ENCODE measurements around the gene LMTK3.

LMTK3 gene, protein sequence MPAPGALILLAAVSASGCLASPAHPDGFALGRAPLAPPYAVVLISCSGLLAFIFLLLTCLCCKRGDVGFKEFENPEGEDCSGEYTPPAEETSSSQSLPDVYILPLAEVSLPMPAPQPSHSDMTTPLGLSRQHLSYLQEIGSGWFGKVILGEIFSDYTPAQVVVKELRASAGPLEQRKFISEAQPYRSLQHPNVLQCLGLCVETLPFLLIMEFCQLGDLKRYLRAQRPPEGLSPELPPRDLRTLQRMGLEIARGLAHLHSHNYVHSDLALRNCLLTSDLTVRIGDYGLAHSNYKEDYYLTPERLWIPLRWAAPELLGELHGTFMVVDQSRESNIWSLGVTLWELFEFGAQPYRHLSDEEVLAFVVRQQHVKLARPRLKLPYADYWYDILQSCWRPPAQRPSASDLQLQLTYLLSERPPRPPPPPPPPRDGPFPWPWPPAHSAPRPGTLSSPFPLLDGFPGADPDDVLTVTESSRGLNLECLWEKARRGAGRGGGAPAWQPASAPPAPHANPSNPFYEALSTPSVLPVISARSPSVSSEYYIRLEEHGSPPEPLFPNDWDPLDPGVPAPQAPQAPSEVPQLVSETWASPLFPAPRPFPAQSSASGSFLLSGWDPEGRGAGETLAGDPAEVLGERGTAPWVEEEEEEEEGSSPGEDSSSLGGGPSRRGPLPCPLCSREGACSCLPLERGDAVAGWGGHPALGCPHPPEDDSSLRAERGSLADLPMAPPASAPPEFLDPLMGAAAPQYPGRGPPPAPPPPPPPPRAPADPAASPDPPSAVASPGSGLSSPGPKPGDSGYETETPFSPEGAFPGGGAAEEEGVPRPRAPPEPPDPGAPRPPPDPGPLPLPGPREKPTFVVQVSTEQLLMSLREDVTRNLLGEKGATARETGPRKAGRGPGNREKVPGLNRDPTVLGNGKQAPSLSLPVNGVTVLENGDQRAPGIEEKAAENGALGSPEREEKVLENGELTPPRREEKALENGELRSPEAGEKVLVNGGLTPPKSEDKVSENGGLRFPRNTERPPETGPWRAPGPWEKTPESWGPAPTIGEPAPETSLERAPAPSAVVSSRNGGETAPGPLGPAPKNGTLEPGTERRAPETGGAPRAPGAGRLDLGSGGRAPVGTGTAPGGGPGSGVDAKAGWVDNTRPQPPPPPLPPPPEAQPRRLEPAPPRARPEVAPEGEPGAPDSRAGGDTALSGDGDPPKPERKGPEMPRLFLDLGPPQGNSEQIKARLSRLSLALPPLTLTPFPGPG (N-terminal part only)

DNA sequence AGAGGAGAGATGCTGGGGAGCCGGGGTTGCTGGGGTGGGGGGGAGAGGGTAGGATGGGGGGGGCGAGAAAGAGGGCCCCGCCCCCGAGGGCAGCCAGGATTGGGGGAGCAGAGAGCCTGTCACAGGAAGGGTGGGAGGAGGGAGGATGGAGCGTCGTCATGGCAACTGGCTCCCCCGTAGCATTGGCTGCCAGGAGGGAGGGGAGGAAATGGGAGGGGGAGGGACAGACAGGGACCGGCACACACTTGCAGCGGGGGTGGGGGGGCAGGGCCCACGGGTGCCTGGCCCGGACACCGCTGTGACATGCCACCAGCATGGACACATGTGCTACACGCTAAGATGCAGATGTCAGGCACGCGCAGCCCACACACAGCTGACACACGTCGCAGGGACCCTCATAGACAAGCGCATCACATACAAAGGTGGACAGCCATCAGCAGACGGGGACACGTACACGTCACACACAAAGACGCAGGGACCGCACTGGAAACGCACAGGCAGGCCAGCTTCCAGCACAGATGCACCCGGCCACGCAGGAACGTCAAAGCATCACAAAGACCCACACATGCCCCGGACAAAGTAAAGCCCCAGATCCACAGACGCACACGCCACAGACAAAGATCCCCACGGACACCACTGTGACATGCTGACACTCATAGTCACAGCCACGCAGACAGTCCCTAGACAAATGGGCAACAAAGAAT is at the start of gene LMTK3:
Gene LMTK3 (minus strand): TSS at position 36 of the 704 bp plus-strand sequence. CDS start 259 bp downstream, outside the sequence.
- DNase-seq: peak; percentile 62

DNA sequence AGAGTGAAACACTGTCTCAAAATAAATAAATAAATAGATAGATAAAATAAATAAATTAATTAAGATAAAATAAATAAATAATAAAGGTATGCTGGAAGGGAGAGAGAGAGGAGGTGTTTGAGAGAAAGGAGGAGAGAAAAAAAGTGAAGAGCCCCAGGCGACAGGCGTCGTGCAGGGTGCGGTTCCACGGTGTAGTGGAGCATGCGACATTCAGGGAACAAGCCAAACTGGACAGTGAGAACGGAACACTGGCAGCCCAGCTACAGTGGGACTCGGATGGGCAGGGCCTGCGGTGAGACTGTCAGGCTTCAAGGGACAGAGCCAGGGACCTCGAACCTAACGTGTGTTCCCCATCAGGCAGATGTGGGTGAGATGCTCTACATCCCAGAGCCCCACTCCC is 49.8 kb upstream of the LMTK3 start:
- no peak for DNase-seq

DNA sequence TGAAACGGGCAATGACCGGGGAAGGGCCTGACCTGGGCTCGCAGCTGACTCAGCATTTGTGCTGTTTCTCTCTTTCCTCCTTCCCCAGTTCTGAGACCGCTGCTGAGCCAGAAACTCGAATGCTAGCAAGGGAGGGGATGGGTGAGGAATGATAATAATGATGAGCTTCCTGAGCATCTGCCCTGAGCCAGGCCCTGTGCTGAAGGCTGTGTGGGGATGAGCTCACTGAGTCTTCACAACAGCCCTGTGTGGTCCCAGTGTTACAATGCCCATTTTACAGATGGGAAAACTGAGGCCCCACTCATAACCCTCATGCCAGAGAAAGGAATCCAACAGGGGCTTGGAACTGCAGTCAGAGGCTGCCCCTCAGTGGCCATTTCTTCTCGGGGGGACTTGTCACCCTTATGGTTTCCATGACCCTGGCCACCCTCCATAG is 48.5 kb upstream of the LMTK3 start:
- no peak for DNase-seq

DNA sequence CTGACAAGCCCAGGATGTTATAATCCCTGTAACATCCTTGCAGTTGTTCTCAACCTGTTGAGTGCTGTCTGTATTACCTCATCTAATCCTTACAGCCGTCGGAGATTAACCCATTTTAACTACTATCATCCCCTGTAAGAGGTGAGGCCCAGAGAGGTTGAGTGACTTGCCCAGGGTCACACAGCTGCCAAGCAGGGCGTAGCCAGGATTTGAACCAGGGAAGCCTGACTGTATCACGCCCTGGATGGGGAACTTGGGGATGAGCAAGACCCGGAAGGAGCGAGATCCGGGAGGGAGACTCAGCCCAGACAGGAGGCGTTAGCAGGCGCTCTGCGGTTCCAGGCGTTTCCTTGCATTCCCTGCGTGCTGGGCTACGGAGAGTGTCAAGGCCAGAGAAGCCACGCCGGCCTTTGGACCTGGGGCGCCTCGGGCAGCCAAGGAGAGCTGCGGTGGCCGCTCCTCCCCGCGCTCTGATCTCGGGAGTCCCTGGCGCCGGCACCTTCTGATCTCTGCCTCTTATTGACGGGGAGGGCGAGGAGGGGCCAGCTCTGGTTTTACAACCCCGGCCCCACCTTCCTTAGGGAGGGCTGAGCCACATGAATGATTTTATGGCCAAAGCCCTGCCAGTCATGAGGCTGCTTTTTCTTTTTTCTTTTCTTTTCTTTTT is 46.5 kb upstream of the LMTK3 start:
- DNase-seq: no peak

DNA sequence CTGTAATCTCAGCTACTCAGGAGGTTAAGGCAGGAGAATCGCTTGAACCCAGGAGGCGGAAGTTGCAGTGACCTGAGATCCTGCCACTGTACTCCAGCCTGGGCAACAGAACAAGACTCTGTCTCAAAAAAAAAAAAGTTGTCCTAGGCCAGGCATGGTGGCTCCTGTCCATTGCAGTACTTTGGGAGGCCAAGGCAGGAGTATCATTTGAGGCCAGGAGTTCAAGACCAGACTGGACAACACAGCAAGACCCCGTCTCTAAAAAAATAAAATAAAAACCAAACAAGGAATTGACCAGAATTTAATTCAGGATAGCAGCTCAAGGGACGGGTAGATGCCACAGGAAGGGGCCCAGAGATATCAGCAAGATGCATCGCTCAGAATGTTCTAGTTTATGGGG is 45.2 kb upstream of the LMTK3 start:
- DNase-seq: no peak

DNA sequence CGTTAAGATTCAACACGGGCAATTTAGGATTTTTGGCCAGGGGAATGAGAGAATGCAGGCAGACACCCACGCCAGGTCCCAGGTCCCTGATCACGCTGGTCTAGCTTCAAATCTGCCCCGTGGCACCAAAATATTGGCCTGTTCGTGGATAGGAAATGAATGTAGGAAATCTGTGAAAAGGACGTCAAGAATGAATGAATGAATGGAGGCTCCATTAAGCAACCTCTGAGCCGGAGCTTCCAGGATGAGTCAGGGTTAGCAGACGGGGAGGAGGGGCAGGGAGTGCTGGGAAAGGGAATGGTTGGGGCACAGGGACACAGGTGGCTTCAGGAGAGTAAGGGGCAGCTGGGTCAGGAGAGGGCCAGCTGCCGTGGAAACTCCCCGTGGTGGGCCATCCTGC is 44.5 kb upstream of the LMTK3 start:
- no peak for DNase-seq

DNA sequence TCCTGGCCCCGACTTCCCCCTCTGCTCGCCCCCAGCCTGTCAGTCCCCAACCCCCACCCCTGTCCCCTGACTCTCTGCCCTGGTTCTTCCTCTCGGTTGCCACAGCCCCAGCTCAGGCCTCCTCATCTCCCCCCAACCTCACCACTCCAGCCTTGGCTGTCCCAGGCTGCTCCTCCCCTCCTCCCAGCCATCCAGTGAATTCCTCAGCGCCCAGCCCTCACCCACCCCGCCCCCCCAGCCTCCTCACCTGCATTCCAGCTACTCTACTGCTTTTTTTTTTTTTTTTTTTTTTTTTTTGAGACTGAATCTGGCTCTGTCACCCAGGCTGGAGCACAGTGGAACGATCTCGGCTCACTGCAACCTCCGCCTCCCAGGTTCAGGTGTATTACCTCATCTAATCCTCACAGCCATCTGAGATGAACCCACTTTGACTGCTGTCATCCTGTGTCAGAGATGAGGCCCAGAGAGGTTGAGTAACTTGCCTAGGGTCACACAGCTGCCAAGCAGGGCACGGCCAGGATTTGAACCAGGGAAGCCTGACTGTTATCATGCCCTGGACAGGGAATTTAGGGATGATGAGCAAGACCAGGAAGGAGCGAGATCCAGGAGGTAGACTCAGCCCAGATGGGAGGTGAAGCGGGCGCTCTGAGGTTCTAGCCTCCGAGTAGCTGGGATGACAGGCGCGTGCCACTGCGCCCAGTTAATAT is 42.9 kb upstream of the LMTK3 start:
- no peak for DNase-seq

DNA sequence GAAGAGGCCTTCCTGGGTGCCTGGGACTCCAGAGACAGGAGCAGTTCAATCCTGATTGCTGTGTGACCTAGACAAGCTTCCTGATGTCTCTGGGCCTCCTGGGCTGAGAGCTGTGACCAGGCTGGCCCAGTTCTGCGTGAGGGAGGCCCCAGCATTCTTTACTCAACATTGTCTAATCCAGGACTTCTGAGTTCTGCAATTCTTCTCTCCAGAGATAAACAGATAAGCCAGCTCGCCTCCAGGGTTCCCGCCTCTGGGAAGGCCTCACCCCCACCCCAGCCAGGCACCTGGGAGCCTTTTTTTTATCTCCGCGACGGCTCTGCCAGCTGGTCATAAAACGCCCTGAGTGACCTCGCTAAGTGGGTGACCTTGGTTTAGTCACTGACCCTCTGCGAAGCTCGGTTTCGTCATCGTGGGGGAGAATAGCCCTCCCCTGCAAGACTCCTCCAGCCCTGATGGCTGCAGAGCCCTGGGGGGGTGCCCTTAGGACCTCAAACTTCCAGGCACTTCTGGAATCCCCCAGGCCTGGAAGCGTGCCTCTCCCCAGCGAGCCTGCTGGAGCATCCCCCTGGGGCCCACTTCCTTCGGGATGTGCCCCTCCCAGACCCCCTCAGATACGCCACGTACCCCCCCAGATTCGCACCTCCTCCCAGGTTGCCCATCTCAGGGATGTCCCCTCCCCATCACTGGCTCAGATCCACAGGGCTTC is 42.2 kb upstream of the LMTK3 start:
- no peak for DNase-seq

DNA sequence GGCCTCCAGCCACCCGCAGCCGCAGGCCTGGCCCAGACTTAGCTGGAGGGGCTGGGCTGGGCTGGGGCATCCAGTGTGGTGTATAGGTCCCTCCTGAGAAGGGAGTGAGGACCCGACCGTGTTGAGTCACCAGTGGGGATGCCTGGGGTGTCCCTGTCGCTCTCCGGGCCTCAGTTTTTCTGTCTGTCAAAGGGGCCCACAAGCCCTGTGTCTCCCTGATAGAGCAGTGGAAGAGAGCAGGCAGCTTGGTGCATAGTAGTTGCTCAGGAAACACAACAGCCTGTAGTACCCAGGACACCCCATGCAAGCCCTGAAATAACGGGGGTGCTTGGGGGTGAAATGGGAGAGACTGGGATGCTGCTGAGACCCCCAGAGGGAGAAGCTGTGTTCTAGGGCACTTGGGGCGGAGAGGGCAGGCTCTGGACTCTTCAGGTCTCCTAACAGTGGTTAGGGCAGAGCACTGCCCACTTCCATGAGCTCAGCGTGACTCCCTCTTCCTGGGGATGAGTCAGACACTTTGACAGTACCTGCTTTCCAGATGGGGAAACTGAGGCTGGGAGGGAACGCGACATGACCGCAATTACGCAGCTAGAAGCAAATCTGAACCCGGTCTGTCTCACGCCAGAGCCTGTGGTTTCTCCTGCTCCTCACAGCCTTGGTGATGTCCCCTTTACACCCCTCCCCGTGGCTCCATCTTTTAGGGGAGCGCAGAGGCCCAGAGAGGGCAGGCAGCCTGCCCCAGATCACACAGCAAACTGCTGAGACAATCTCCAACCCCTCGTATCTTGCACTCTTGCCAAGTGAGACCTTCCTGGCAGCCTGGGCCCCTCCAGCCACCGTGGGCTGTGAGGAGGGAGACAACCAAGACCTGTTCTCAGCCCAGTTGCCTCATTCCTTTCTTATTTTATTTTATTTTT is 41.0 kb upstream of the LMTK3 start:
- DNase-seq: no peak

DNA sequence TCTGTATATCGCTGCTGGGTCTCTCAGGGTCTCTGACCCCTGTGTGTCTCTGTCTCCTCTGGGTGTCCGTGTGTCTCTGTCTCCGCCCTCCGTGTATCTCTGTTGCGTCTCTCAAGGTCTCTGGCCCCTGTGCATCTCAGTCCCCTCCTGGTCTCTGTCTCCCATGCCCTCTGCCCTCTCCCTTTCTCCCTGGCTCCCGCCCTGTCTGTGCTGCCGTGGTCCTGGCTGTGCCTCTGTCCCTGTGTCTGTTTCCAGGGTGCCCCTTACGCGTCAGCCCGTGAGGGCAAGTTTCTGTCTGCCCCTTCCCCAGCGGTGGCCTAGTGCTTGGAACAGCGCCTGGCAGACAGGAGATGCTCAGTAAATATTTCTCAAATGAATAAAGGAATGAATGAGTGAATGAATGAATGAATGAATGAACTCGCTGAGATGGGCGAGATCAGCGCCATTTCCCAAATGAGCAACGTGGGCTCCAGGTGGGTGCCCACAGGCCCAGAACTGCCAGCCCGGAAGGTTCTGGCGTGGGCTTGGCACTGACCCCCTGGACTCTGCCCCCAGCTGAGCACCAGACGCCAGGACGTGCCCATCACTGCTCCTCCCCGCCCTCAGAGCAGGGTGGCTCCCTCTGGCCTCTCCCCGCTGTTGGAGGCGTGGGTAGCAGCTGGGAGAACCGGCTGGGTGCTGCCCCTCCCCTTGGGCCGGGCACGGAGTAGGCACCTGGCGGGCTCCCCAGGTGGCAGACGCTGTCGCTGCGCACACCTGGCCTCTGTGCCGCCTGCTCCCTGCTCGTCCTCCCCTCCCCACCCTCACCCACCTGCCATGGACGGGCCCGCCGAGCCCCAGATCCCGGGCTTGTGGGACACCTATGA is 40.0 kb upstream of the LMTK3 start, which contains the start of gene SULT2B1:
Gene SULT2B1 (plus strand): TSS at position 736 of the 866 bp plus-strand sequence. CDS start 81 bp downstream, at position 817.
- no peak for DNase-seq

DNA sequence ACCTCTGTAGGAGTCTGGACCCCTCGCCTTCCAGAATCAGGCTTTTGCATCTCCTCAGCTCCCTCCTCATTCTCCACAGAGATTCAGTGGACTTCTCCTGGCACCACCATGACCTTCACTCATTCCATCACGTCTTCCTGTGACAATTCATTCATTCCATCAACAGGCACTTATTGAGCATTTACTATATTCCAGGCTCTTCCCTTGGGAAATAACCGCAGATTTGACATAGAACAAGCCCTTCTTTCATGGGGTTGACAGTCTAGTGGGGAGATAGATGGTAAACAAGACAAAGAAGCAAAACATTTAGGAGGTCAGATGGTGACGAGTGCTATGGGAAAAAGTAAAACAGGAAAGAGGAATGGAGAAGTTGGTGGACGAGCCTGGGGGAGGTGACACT is 37.7 kb upstream of the LMTK3 start:
- DNase-seq: no peak

DNA sequence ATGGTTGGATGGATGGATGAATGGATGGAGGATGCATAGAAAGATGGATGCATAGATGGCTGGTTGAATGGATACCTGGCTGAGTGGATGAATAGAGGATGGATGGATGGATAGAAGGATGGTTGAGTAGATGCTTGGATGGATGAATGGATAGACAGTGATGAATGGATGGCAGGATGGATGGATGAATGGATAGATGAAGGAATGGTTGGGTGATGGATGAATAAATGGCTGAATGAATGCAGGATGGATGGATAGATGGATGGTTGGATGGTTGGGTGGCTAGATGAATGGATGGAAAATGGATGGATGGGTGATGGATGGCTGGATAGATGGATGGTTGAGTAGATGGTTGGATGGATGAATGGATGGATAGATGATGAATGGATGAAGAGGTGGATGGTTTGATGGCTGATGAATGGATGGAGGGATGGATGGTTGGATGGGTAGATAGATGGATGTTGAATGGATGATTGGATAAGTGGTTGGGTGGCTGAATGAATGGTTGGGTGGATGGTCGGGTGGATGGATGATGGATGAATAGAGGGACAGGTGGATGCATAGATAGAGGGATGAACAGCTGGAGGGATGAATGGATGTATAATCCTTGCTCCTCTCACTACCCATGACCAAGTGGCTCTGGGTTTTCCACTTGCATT is 36.7 kb upstream of the LMTK3 start:
- no peak for DNase-seq

DNA sequence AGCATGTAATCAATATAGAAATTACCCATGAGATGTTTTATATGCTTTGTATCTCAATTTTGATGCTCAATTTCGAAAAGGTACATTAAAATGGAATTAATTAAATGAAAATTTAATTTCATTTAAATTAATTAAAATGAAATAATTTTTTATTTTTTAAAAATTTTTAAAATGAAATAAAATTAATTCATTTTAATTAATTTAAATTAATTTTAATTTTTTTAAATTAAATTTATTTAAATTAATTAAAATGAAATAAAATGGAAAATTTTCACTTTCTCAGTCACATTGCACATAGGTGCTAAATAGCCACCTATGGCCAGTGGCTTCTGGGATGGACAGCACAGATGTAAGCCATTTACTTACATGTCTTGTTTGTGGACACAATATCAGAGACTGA is 36.1 kb upstream of the LMTK3 start:
- DNase-seq: no peak

DNA sequence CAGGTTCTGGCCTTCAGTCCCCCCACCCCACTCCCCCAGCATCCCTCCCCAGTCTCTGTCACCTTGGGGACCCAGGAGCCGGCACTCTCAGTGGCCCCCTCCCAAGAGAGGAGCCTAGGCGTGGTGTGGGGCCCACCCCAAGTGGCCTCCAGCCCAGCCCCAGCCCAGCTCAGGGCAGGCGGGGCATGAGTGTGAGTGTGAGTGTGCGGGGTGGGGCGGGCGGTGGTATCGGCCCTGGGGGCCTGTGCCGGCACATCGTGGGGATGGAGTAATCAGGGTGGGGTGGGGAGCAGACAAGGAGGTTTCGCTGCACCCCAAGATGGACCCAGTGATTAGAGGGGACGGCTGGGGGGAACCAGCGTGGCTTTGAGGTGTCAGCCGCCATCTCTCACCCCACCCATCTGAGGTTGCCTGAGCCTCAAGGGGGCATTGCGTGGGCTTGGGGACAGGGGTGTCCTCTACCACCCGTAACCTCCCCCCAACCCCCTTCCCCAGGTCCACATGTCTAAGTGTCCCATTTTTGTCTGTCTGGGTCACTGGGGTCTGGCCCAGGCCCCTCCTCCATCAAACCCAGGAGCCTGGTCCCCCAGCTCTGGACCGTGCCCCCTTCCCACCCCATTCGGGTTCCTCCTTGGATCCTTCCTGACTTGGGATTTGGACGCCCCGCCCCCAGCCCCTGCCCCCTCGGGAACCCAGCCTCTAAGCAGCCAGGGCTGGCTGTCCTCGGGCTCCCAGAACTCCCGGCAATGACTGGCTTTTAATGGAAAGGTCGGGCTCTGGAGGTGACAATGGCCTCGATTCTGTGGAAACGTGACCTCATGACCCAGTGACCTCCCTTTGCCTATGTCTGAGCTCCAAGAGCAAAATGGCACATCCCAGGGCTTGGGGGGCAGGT is 33.5 kb upstream of the LMTK3 start:
- no peak for DNase-seq

DNA sequence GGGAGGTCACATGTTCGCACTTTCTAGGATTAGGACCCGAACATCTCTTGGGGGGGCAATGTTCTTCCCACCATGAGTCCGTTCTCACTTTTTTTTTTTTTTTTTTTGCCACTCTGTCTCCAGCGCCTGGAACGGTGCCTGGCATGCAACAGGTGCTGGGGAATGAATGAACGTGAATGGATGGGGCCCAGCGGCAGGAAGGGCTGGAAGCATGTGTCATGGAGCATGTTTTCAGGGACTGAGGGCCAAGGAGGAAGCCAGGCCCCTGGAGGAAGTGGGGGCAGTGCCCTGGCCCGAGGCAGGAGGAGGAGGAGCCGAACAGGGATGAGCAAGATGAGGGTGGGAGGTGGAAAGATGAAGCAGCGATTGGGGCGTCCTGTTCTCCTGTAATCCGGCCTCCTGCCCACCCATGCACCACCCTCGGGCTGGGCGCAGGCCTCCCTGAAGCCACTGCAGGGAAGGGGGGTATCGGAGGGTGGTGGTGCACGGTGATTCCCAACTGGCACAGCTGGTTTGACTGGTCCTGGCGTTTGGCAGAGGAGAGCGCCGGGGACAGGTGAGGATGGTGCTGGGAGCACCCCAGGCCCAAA is 31.6 kb upstream of the LMTK3 start:
- no peak for DNase-seq

DNA sequence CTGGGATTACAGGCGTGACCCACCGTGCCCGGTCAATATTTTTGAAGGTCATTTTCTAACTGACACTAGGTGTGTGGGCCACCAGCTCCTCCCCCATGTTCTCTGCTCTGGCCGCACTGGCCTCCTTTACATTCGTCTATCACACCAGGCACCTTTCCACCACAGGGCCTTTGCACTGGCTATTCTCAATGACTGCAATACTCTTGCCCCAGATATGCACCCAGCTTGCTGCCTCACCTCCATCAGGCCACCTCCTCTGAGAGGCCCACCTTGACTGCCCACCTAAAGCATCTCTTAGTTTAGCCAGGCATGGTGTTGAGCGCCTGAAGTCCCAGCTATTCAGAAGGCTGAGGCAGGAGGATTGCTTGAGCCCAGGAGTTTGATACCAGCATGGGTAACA is 30.2 kb upstream of the LMTK3 start:
- DNase-seq: no peak

Measured in DMS 273 treated with DMSO at 0.1 percent for 48 hours (cell line).